Measurements from ENCODE around the gene PEX11G.
"Not testable (repeated sequence)": the region's sequence is repeated elsewhere in the genome, so short reads cannot be mapped to it uniquely, and the experiment has no call there.

Gene PEX11G

DNA sequence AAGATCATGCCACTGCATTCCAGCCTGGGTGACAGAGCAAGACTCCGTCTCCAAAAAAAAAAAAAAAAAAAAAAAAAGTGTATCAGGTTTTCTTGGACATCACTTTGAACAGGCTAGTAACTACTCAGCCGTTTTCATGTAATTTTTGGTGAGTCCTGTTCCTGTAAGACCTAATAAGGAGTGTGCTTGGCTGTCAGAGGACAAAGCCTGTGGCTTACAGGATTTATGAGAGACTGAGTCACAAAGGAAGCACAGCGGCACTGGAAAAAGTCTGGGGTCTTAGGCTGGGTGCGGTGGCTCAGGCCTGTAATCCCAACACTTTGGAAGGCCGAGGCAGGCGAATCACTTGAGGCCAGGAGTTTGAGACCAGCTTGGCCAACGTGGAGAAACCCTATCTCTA is 55.4 kb downstream of the PEX11G start:
- DNase-seq (ENCODE audit: low spot score): not testable (repeated sequence)

DNA sequence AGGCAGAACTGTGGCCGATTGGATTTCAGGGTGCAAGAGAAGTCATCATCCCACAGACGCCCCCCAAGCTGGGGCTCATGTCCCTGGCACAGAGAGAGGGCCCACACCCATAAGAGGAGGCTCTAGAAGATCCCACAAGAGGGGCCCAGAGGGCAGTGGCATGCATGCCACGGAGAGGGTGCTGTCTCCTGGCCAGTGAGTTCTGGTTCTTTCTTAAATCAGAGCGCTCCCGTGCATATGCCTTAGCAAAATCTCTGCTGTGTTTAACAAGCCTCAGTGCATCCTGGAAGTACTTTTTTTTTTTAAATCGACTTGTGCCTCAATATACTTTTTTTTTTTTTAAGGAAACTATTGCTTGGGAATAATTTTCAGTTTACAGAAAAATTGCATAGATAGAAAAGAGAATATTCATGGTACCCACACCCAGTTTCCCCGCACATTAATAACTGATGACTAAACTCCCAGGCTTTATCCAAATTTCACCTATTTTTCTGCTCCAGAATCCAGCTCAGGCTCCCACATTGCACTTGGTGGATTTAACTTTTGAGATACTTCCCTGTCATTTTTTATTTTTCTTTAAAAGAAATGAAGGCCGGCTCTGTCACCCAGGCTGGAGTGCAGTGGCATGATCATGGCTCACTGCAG is 59.1 kb downstream of the PEX11G start:
- no peak for DNase-seq (ENCODE audit: low spot score)

DNA sequence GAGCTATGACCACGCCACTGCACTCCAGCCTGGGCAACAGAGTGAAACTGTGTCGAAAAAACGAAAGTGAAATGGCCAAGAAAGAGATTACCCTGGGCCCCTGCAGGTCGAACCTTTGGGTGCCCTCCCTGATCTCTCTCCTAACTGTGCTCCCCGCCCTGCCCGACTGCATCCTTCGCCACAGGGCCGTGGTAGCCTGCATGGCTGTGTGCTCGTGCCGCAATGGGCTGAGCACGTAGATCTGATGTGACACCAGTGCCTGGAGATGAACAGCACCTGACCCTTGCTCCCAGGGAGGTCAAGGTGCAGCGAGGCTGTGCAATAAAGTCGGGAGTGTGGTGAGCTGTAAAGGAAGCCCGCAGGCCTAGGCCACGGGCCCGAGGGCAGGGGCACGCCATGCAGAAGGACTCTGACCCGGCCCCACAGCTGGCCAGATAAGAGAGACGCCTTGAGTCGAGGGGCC is 60.2 kb downstream of the PEX11G start:
- no peak for DNase-seq (ENCODE audit: low spot score)

DNA sequence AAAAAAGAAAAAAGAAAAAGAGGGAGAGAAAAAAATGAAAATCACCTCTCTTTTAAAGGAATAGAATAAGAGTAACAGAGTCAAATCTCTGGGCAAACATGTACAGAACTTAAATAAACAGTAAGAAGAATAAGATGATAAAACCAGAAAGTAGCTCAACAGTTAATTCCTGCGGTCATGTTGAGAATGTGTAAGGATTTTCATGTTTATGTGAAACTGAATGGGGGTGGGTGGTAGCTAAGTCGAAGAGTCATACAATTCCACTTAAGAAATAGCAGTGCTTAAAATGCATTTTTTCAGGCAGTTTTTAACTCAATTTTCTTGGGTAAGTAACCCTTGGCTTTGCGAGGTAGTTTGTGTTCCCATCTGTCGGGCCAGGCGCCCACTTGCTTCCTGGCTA is 60.9 kb downstream of the PEX11G start:
- DNase-seq (ENCODE audit: low spot score): peak; percentile 34

DNA sequence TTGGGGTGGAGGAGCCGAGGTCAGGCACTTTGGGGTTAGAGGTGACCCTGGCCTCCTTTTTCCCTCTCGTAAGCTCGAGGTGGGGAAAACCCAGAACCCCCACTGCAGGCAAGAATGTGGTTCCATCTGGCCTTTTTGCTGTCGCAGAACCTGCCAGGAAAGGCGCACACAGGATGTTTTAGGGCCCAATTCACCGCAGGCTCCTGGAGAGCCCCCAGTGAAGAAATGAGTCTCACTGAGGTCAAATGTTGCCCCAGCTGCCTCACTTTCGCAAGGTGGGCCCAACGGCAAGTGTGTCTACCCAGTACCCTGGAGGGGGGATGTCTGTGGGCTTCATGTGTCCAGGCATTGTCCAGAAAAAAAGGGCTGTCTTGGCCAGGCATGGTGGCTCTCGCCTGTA is 61.8 kb downstream of the PEX11G start:
- no peak for DNase-seq (ENCODE audit: low spot score)
